Activated naive CD8-positive, alpha-beta T cell treated with anti-CD3 and anti-CD28 coated beads, Interleukin-2, amount 50 U/mL, for 24 hours (primary cell): ENCODE results near the gene PDXK.
A peak's percentile ranks its signal among the peaks of the same experiment; 100 is the strongest.

Experiments used
- ATAC-seq: fragments of 150-1000 bp; cut with Tn5 transposase; one replicate; pipeline ENCODE4 v1.10.0; 2021
- DNase-seq: peaks from one replicate; pipeline ENCODE4 v3.0.0; 2021
- H3K27ac Mint-ChIP-seq: one replicate; pipeline ENCODE4 v1.8.0; 2021; ENCODE audit warnings: mild to moderate bottlenecking, mixed read lengths
- H3K27me3 Mint-ChIP-seq: one replicate; pipeline ENCODE4 v1.8.0; 2021; ENCODE audit warnings: mixed read lengths
- H3K36me3 Mint-ChIP-seq: one replicate; pipeline ENCODE4 v1.8.0; 2021; ENCODE audit warnings: low read depth, mixed read lengths
- H3K4me1 Mint-ChIP-seq: one replicate; pipeline ENCODE4 v1.8.0; 2021; ENCODE audit warnings: mixed read lengths
- H3K4me3 Mint-ChIP-seq: one replicate; pipeline ENCODE4 v1.8.0; 2021; ENCODE audit warnings: mild to moderate bottlenecking, moderate library complexity, mixed read lengths
- H3K9me3 Mint-ChIP-seq: one replicate; pipeline ENCODE4 v1.8.0; 2021; ENCODE audit warnings: mixed read lengths

Gene PDXK

DNA sequence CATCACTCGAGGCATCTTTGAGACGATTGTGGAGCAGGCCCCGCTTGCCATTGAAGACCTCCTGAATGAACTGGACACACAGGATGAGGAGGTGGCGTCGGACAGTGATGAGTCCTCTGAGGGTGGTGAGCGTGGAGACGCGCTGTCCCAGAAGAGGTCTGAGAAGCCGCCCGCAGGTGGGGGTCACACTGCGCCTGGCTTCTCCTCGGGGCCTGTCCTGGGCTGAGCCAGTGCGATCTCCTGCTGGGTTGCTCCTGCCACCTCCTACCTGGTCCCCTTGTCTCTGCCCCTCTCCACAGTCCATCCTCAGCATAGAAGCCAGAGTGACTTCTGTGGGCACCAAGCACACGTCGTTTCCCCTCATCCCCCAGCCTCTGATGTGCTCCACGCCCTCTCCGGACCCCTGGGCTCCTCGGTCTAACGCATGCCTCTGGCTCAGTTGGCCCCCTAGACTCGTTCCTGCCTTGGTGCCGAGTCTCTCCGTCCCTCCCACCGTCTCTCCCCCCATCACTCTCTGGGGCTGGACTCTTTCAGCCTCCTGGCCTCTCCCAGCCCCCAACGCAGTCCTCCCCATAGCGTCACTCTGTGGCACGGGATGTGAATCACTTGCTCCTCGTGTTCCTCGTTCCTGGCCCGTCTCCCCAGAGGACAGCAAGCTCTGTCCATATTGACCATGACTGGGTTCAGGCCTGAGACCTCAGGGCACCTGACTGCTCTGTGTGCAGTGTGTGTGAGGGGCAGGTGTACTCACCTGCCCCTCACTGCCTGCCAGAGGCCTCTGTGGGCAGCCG is 79.2 kb downstream of the PDXK start:
- no peaks in the 10 kb centered on the region for H3K27me3 Mint-ChIP-seq
- no peaks in the 10 kb centered on the region for H3K4me1 Mint-ChIP-seq
- DNase-seq (no peak), ATAC-seq (no peak)
- H3K9me3 Mint-ChIP-seq, result no peaks in the 10 kb centered on the region
- H3K36me3 Mint-ChIP-seq, result peaks cover 48% of the 10 kb centered on the region
- no peak overlapping the region for H3K27ac Mint-ChIP-seq
- no peak overlapping the region for H3K4me3 Mint-ChIP-seq

DNA sequence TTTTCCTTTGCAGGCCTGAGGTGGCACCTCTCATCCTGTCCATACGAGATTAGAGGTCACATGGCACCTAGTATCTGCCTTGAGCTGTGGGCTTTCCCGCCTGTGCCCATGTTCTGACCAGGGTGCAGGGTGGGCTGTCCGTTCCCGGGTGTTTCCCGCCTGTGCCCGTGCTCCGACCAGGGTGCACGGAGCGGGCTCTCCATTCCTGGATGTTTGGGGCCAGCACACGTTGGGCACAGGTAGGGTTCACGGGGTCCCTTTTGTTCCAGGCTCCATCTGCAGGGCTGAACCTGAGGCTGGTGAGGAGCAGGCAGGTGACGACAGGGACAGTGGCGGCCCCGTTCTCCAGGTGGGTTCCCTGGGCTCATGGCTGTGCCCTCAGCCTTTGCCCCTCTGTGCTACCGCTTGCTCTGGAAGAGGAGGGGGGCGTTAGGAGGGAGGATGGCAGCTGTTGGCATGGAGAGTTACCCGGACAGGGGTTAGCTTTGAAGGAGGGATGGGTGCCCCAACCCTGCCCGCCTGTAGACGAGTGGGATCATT is 80.4 kb downstream of the PDXK start:
- H3K27me3 Mint-ChIP-seq, result no peaks in the 10 kb centered on the region
- H3K9me3 Mint-ChIP-seq, result no peaks in the 10 kb centered on the region
- H3K27ac Mint-ChIP-seq, result no peak overlapping the region
- no peak for ATAC-seq
- peaks cover 46% of the 10 kb centered on the region for H3K36me3 Mint-ChIP-seq
- no peak overlapping the region for H3K4me3 Mint-ChIP-seq
- no peak for DNase-seq
- no peaks in the 10 kb centered on the region for H3K4me1 Mint-ChIP-seq

DNA sequence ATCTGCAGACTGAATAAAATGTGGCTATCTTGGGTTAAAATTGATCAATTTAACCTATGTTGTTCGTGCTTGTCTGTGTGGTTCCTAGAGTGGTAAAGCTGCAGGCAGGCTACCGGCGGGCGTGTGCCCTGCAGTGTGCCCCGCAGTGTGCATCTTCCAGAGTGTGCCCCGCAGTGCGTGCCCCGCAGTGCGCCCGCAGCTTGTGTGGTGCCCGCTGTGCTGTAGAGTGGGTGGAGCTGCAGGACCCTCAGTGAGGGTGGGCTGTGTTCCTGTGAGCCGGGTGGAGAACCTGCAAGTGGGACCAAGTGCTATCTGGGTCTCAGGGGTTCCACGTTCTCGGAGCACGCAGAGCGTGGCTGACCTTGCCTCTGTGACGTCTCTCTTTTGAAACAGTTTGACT is 81.2 kb downstream of the PDXK start:
- no peak for DNase-seq
- Mint-ChIP-seq H3K27me3 (no peaks in the 10 kb centered on the region), H3K4me3 (no peak overlapping the region), H3K27ac (no peak overlapping the region), H3K9me3 (no peaks in the 10 kb centered on the region), H3K4me1 (no peaks in the 10 kb centered on the region), H3K36me3 (peaks cover 42% of the 10 kb centered on the region)
- ATAC-seq, result no peak

DNA sequence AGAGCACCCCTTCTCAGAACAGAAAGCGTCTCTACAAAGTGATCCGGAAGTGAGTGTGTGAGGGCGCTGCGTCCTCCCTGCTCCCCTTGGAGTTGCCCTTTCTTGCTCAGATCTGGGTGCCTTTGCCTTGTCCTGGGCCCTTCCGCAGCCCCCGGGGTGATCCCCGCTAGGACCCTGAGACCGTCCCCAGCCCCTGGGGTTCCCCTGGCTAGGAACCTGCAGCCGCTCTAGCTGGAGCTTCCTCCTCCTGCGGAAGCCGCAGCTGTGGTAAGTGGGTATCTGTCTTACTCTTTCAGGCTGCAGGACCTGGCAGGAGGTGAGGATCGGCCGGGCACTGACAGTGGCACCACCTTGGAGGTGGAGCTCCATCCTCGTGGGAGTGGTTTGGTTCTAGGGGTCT is 81.6 kb downstream of the PDXK start:
- no peak for DNase-seq
- Mint-ChIP-seq H3K27ac (peak overlapping the region; percentile 46), H3K36me3 (peaks cover 39% of the 10 kb centered on the region), H3K27me3 (no peaks in the 10 kb centered on the region), H3K4me3 (no peak overlapping the region), H3K4me1 (peaks cover 1% of the 10 kb centered on the region), H3K9me3 (no peaks in the 10 kb centered on the region)
- ATAC-seq, result no peak

DNA sequence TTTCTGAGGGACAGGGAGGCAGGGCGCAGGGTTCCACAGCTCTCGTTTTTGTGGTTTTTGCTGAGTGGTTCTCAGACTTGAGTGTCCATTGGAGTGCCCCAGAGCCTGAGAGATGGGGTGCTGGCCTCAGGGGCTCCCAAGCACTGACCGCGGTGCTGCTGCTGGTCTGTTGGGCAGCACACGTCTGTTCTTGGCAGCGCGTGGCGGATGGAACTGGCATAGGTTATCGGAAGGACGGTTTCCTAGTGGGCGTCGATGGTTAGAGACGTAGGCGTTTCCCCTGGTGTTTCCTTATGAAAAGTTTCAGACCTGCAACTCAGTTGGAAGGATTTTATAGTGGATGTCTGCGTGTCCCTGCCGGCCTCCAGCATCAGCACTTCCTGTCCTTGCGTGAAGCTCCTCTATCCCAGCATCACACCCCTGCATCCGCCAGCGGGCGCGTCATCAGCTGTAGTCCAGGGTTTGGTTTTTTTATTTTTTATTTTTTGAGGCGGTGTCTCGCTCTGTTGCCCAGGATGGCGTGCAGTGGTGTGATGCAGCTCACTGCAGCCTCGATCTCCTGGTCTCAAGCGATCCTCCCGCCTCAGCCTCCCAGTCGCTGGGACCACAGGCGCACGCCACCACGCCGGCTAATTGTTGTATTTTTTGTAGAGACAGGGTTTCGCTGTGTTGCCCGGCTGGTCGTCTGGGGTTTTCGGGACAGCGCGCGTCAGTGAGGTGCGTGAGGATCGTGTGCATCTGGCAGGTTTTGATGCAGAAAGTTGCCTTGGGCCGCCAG is 82.3 kb downstream of the PDXK start:
- Mint-ChIP-seq H3K4me1 (peaks cover 8% of the 10 kb centered on the region), H3K27me3 (no peaks in the 10 kb centered on the region), H3K4me3 (no peak overlapping the region), H3K27ac (peak overlapping the region; percentile 46), H3K9me3 (no peaks in the 10 kb centered on the region), H3K36me3 (peaks cover 45% of the 10 kb centered on the region)
- DNase-seq (no peak), ATAC-seq (no peak)

DNA sequence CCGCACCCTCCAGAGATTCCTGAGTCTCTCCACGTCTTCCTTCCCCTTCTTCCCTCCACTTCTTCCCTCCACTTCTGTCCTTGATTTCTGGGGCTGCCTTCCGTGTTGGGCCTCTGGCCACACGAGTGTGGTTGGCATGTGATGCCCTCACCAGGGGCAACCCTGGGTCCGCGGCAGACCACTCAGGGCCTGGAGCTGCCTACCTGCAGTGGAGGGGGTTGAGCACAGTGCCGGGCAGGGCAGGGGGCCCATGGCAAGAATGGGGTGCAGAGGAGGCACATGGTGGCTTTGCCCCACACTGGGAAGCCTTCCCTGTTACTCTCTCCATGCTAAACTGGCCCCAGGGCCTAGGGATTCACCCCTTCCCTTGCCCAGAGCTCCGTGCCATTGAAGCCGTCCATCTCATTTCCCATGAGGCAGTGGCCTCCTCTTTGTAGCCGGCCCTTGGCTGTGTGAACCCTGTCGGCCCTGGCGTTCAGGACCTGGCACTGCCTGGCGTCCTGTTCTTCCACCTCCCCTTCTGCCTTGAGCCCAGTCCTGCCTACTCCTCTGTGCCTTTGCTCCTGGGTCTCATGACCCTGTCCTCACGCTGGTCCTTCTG is 83.9 kb downstream of the PDXK start:
- no peak for ATAC-seq
- H3K27ac Mint-ChIP-seq, result no peak overlapping the region
- H3K36me3 Mint-ChIP-seq, result peaks cover 36% of the 10 kb centered on the region
- no peak for DNase-seq
- H3K27me3 Mint-ChIP-seq, result no peaks in the 10 kb centered on the region
- H3K9me3 Mint-ChIP-seq, result no peaks in the 10 kb centered on the region
- H3K4me3 Mint-ChIP-seq, result no peak overlapping the region
- H3K4me1 Mint-ChIP-seq, result peaks cover 9% of the 10 kb centered on the region

DNA sequence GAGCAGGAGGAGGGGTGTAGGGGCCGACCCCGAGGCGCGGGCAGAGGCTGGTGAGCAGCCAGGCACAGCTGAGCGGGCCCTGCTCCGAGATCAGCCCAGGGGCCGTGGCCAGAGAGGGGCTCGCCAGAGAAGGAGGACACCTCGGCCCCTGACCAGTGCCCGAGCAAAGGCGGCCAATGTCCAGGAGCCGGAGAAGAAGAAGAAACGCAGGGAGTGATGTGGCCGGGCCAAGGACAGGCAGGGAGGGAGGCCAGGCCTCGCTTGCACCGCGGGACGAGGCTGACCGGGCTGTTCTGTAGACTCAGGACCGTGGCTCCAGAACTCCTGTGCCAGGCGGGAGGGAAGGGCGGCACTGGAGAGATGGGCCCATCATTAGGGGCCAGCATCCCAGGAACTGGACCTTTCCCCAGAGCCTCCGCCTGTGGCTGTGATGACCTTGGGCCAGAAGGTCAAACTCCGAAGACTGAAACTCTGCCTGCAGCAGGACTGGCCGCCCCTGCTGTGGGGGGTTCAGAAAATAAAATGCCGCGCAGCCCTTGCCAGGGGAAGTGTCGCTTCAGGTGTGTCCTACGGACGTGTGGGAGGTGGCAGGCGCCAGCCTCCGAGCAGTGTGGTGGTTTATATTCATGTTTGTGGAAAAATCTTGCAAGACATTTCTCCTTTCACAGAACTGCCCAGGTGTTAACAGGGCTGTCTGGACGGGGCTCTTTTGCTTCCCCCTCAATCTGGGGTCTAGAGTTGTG is 84.8 kb downstream of the PDXK start:
- H3K36me3 Mint-ChIP-seq, result peaks cover 30% of the 10 kb centered on the region

DNA sequence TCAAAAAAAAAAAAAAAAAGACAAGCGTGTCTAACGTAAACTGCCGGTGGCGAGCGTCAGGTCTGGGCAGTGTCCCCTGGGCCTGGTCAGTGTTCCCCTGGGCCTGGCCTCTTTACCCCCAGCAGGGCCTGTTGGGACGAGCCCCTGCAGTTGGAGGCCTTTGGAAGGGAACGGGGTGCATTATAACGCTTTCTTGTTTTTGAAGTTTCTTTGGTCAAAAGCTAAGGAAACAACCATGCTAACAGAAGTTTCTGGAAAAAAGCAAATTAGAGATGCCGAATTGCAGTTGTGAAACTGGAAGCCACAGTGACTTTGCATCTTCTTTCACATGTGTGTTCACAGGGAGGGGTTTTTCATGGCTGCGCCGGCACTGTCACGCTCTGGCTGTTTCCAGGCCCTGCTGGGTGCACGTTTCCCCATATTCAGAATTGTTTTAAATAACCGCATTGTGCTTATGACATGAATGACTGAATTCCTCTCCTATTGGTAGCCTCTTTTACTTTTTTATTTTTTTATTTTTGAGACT is 86.4 kb downstream of the PDXK start:
- H3K4me3 Mint-ChIP-seq, result no peak overlapping the region
- ATAC-seq (no peak), DNase-seq (no peak)
- H3K27ac Mint-ChIP-seq, result peak overlapping the region; percentile 77
- H3K4me1 Mint-ChIP-seq, result peaks cover 9% of the 10 kb centered on the region
- no peaks in the 10 kb centered on the region for H3K27me3 Mint-ChIP-seq
- peaks cover 26% of the 10 kb centered on the region for H3K36me3 Mint-ChIP-seq
- H3K9me3 Mint-ChIP-seq, result no peaks in the 10 kb centered on the region

More for the DNA sequence above, 84.8 kb downstream of the PDXK start:
- H3K4me1 Mint-ChIP-seq, result peaks cover 9% of the 10 kb centered on the region
- no peak overlapping the region for H3K27ac Mint-ChIP-seq
- ATAC-seq, result no peak
- H3K4me3 Mint-ChIP-seq, result no peak overlapping the region
- H3K9me3 Mint-ChIP-seq, result no peaks in the 10 kb centered on the region
- H3K27me3 Mint-ChIP-seq, result no peaks in the 10 kb centered on the region
- DNase-seq, result no peak

DNA sequence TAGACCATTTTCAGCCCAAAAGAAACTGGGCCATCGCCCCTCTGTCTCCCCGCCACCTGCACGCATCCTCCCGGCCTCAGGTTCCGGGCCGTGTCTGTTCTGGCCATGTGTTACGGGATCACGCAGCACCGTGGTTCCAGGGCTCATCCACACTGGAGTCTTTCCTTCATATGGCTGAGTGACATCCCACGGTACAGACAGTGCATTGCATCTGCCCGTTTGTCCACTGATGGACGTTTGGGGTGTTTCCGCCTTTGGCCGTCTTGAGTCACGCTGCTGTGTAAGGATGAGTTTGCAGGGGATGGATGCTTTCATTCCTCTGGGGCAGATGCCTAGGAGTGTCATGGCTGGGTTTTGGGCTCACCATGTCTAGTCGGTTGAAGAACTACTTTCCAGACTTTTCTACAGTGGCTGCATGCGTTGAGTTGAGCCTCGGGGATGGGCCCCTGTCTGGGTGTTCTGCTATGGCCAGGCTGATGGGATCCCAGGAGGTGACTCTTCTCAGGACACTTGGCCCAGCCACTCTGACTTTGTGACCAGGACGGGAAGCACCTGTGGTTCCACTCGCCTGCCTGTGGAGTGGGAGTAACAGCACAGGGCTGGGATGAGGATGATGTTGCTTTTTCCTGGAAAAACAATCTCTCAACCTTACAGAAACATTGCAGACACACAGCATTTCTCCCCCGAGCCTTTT is 87.2 kb downstream of the PDXK start:
- H3K9me3 Mint-ChIP-seq, result no peaks in the 10 kb centered on the region
- no peak overlapping the region for H3K4me3 Mint-ChIP-seq
- DNase-seq, result no peak
- peaks cover 20% of the 10 kb centered on the region for H3K36me3 Mint-ChIP-seq
- H3K27ac Mint-ChIP-seq, result peak overlapping the region; percentile 77
- ATAC-seq, result no peak
- no peaks in the 10 kb centered on the region for H3K27me3 Mint-ChIP-seq
- H3K4me1 Mint-ChIP-seq, result peaks cover 13% of the 10 kb centered on the region

DNA sequence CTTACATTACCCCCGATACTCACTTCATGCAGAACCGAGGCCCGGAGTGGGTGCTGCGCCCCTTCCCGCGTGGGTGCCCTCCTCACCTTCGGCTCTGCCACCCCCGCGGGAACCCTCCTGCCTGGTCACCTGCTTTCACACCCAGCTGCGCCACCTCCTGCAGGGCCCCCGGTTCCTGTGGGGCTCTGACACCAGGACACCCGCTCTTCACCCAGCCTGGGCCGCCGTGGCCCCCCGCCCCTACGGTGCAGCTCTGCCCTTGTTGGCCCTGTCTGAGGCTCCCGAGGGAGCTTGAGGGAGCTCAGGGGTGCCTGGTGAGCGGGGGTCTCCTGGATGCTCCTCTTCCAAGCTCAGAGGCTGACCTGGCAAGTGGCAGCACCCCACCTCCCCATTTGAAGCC is 89.4 kb downstream of the PDXK start:
- Mint-ChIP-seq H3K4me3 (no peak overlapping the region), H3K27ac (no peak overlapping the region), H3K4me1 (peaks cover 13% of the 10 kb centered on the region), H3K9me3 (no peaks in the 10 kb centered on the region), H3K27me3 (no peaks in the 10 kb centered on the region), H3K36me3 (peaks cover 11% of the 10 kb centered on the region)
- no peak for DNase-seq
- no peak for ATAC-seq

DNA sequence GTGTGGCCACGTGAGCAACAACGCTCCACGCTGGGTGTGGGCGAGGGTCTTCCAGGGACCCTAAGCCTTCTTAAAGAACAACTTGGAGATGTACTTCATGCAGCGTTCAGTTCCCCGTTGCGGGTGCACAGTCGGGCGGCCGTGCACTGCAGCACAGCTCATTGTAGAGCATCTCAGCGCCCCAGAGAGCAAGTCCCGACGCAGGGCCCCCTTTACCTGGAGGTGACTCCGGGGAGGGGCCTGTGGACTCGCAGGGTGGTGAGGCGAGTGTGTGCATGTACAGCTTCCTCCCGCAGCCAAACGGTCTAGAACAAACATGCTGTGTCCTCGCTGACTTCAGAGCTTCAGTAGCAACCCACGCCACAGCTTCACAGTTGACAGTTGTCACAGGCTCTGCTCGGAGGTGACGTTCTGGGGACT is 89.9 kb downstream of the PDXK start:
- peaks cover 13% of the 10 kb centered on the region for H3K4me1 Mint-ChIP-seq
- DNase-seq (no peak), ATAC-seq (no peak)
- no peak overlapping the region for H3K4me3 Mint-ChIP-seq
- H3K27me3 Mint-ChIP-seq, result no peaks in the 10 kb centered on the region
- H3K9me3 Mint-ChIP-seq, result no peaks in the 10 kb centered on the region
- peaks cover 10% of the 10 kb centered on the region for H3K36me3 Mint-ChIP-seq
- no peak overlapping the region for H3K27ac Mint-ChIP-seq

DNA sequence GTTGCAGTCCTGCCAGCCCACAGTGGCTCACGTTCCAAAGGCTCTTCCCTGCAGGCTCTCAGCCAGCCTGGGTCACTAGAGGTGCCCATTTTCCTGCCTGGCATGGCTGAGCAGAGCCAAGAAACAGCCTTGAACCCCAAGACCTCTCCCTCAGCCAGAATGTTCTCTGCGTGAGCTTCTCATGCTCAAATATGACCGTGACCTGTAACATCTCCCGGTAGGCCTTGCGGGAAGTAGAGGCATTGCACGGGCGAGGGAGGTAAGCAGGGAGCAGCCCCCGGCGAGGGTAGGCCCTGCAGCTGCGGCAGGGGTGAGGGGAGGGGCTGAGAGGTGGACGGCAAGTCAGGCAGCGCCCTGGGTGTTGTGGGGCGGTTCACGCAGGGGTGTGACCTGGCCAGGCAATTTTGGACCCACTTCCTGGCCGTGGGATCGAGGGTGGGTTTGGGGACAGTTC is 90.4 kb downstream of the PDXK start:
- Mint-ChIP-seq H3K4me3 (no peak overlapping the region), H3K27ac (no peak overlapping the region), H3K27me3 (no peaks in the 10 kb centered on the region), H3K36me3 (peaks cover 8% of the 10 kb centered on the region), H3K9me3 (no peaks in the 10 kb centered on the region), H3K4me1 (peaks cover 13% of the 10 kb centered on the region)
- ATAC-seq (no peak), DNase-seq (no peak)

DNA sequence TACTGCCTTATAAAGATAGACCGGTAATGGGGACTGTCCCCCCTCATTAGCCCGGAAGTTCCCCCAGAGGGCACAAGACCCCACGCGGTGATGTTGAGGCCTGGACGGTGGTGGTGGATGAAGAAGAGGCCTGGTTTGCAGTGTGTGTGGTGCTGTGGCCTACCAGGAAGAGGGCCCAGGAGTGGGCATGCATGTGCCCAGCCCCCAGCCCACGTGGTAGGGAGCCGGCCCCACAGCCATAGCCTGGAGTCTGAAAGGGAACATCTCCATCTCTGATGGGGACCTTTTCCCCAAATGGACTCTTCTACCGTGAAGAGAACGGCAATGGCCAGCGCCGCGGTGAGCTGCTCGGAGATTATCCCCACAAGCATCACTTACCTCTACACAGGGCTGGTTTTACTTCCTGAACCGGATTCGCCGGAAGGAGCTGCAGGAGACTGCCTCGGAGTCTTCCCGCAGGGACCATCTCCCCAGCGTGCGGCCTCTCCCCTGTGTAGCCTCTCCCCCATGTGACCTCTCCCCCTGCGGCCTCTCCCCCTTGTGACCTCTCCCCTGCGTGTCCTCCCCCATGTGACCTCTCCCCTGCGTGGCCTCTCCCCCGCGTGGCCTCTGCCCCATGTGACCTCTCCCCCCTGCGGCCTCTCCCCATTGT is 91.0 kb downstream of the PDXK start:
- no peak overlapping the region for H3K27ac Mint-ChIP-seq
- H3K27me3 Mint-ChIP-seq, result no peaks in the 10 kb centered on the region
- H3K4me1 Mint-ChIP-seq, result peaks cover 16% of the 10 kb centered on the region
- DNase-seq, result no peak
- no peaks in the 10 kb centered on the region for H3K9me3 Mint-ChIP-seq
- H3K36me3 Mint-ChIP-seq, result peaks cover 8% of the 10 kb centered on the region
- no peak overlapping the region for H3K4me3 Mint-ChIP-seq
- no peak for ATAC-seq
